Lung (tissue), 12 donors: ENCODE data around the gene FBXO28. TPM values are rescaled to one million over a fixed set of nuclear protein-coding genes. Genes with fewer than 3 reads are reported as not detected.

Experiments used
- ATAC-seq: fragments of 200-7000 bp; cut with Tn5 transposase; one replicate; pipeline ENCODE4 v1.9.1; 2020; ENCODE audit warnings: moderate number of reproducible peaks; ENCODE audit not compliant: insufficient read depth, low FRiP score
- DNase-seq, 3 donors: peaks; one replicate each; pipeline ENCODE4 v3.0.0-alpha.2; 2013 to 2017
- H3K27ac ChIP-seq, 2 donors: one replicate each; pipeline ENCODE4 v1.5.1; 2013; ENCODE audit warnings: mild to moderate bottlenecking in 2 of 2, moderate library complexity in 2 of 2, control low read depth in 1 of 2, inconsistent platforms in 1 of 2, low read depth in 1 of 2, low read length in 1 of 2
- H3K27me3 ChIP-seq, 3 donors: one replicate each; pipeline ENCODE4 v1.5.1; 2013; ENCODE audit warnings: low read length in 2 of 3; ENCODE audit not compliant: control insufficient read depth in 3 of 3, insufficient read depth in 3 of 3
- H3K36me3 ChIP-seq, 4 donors: one replicate each; pipeline ENCODE4 v1.5.1; 2013; ENCODE audit warnings: low read length in 4 of 4, mild to moderate bottlenecking in 1 of 4, moderate library complexity in 1 of 4; ENCODE audit not compliant: control insufficient read depth in 4 of 4, insufficient read depth in 4 of 4
- H3K4me1 ChIP-seq, 5 donors: one replicate each; pipeline ENCODE4 v1.5.1; 2013; ENCODE audit warnings: low read length in 5 of 5, mild to moderate bottlenecking in 2 of 5, moderate library complexity in 1 of 5; ENCODE audit not compliant: control insufficient read depth in 5 of 5, insufficient read depth in 5 of 5
- H3K4me3 ChIP-seq: one replicate; pipeline ENCODE4 v1.5.1; 2013; ENCODE audit warnings: mild to moderate bottlenecking, control low read depth, moderate library complexity
- H3K9ac ChIP-seq, 2 donors: one replicate each; pipeline ENCODE4 v1.5.1; 2013; ENCODE audit warnings: low read length in 2 of 2, control low read depth in 1 of 2; ENCODE audit not compliant: insufficient read depth in 1 of 2
- H3K9me3 ChIP-seq, 4 donors: one replicate each; pipeline ENCODE4 v1.5.1; 2013; ENCODE audit warnings: low read length in 3 of 4, mild to moderate bottlenecking in 1 of 4, moderate library complexity in 1 of 4; ENCODE audit not compliant: control insufficient read depth in 4 of 4, insufficient read depth in 3 of 4
- WGBS, 2 donors: extraction: QIAGEN DNeasy Blood & Tissue Kit; methylation state at CpG; one replicate each; pipeline ENCODE4 v1.1.7; 2013; 5-methylcytosine and 5-hydroxymethylcytosine counted together
- polyA plus RNA-seq, 2 donors: library from polyadenylated mRNA; stranded (reverse); fragments of 200-250 nt; gene quantifications; one replicate each; pipeline ENCODE4 v1.2.1, GENCODE V29; 2013
- total RNA-seq, 2 donors: library from RNA; depleted of rRNA in 1 of 2; stranded (reverse); fragments of >200 nt in 1 of 2; gene quantifications; one replicate each; pipeline ENCODE4 v1.2.1, GENCODE V29; 2014 to 2021
- TF ChIP-seq, protein P1 (sequence below): IDR thresholded peaks from 2 replicates; pipeline ENCODE4 v1.5.1; 2012; ENCODE audit warnings: mild to moderate bottlenecking; ENCODE audit errors: control extremely low read depth, extremely low read depth
- donor health status: control.
- donor health status: control.
- donor health status: Bipolar disorder and iron deficiency.
- donor health status: healthy.
- donor health status: DM: yes; HTN: yes; CAD: no.

The FBXO28 gene
- total and polyA plus RNA-seq, 4 donors: 10.1 to 41.5 (median 19.7) TPM

- no peaks in the 10 kb centered on the region for H3K9me3 ChIP-seq
- peak; percentile 87 to 90 (median 89) for DNase-seq
- H3K27ac ChIP-seq: peak within 1 kb of the TSS; percentile 77 to 95
- H3K36me3 ChIP-seq: peaks cover 0 to 3% (median 0%) of the 10 kb centered on the region in 4 donors
- TF ChIP-seq, protein P1, sequence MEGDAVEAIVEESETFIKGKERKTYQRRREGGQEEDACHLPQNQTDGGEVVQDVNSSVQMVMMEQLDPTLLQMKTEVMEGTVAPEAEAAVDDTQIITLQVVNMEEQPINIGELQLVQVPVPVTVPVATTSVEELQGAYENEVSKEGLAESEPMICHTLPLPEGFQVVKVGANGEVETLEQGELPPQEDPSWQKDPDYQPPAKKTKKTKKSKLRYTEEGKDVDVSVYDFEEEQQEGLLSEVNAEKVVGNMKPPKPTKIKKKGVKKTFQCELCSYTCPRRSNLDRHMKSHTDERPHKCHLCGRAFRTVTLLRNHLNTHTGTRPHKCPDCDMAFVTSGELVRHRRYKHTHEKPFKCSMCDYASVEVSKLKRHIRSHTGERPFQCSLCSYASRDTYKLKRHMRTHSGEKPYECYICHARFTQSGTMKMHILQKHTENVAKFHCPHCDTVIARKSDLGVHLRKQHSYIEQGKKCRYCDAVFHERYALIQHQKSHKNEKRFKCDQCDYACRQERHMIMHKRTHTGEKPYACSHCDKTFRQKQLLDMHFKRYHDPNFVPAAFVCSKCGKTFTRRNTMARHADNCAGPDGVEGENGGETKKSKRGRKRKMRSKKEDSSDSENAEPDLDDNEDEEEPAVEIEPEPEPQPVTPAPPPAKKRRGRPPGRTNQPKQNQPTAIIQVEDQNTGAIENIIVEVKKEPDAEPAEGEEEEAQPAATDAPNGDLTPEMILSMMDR: no peak
- peak; percentile 95 for ATAC-seq
- H3K27me3 ChIP-seq: no peaks in the 10 kb centered on the region
- peaks cover 0 to 19% (median 9%) of the 10 kb centered on the region in 5 donors for H3K4me1 ChIP-seq
- H3K4me3 ChIP-seq: peak within 1 kb of the TSS; percentile 63
- WGBS, 2 donors: 0% methylated on average over 52 to 94 of the region's 94 CpGs
- H3K9ac ChIP-seq: peak within 1 kb of the TSS; percentile 44 to 89
Observed at GRCh38 chr1:224182866-224183590, 69.1 kb downstream of the FBXO28 start, which contains the start of gene DEGS1. TSS of gene DEGS1 (plus strand) at chr1:224183240. CDS start at chr1:224183337, 97 bp downstream.

GRCh38 chr1:224183591-224184312, 69.8 kb downstream of the FBXO28 start:
- WGBS, 2 donors: 1 to 2% methylated on average over 31 to 53 of the region's 53 CpGs
- H3K4me3 ChIP-seq: peak overlapping the region; percentile 63
- no peaks in the 10 kb centered on the region for H3K9me3 ChIP-seq
- peak; percentile 80 for ATAC-seq
- H3K9ac ChIP-seq: peak overlapping the region; percentile 44 to 89
- H3K4me1 ChIP-seq: peaks cover 0 to 19% (median 9%) of the 10 kb centered on the region in 5 donors
- H3K27ac ChIP-seq: peak overlapping the region; percentile 77 to 95
- H3K27me3 ChIP-seq: no peaks in the 10 kb centered on the region
- peak; percentile 71 to 76 (median 74) for DNase-seq
- TF ChIP-seq, protein P1: no peak
- peaks cover 0 to 3% (median 0%) of the 10 kb centered on the region in 4 donors for H3K36me3 ChIP-seq

DNA sequence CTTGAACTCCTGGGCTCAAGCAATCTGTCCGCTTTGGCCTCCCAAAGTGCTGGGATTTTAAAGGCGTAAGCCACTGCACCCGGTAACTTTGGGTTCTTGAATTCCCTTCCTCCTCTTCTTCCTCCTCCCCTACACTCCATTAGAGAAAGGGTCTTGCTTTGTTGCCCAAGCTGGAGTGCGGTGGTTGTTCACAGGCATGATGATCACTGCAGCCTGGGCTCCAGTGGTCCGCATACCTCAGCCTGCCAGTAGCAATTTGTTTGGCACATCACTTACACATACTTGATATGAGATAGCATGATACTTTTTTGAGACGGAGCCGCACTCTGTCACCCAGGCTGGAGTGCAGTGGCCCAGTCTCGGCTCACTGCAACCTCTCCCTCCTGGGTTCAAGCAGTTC, 71.3 kb downstream of the FBXO28 start:
- Histone ChIP-seq H3K9me3 (no peaks in the 10 kb centered on the region), H3K4me1 (peaks cover 0 to 19% (median 9%) of the 10 kb centered on the region in 5 donors), H3K27ac (no peak overlapping the region), H3K27me3 (no peaks in the 10 kb centered on the region), H3K4me3 (no peak overlapping the region), H3K9ac (no peak overlapping the region), H3K36me3 (peaks cover 0 to 6% (median 2%) of the 10 kb centered on the region in 4 donors)
- TF ChIP-seq, protein P1: no peak
- no peak for ATAC-seq
- WGBS, 2 donors: 91 to 93% methylated on average over 8 of the region's 8 CpGs
- DNase-seq: no peak
